ENCODE results near the gene CYBA.
"Not testable (repeated sequence)": the region's sequence is repeated elsewhere in the genome, so short reads cannot be mapped to it uniquely, and the experiment has no call there.

The CYBA gene

DNA sequence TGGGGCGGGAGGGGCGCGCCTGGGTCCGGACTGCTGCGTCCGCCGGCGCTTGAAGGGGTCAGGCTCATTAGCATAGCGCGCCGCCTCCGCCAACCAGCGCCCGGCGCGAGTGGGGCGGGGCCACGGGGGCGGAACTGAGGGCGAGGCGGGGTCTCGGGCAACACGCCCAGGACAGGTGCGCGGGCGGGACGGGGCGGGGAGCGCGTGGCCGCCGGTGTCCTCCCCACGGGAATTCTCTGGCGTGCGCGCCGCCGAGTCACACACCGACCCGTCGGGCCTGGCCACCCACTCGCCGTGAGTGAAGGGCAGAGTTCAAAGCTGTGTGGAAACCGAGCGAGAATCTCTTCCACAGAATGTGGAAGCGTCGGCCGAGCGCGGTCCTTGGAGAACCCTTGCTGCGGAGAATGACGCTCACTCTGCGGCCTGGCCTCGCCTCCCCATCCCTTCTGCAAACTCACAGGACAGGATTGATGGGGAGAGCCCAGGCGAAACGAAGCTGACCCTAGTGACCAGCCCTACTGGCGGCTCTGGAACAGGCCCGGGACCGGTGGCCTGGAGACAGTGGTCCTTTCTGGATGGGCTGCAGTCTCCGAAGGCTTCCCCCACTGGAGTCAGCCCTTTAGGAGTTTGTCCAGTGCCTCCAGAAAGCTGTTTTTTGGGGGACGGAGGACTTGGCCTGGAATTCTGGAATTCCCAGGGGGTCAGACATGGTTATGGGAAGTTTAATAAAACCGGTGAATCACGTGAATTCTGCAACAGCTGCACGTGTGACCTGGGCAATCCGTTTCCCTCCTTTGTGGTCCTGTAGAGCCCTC lies 35.8 kb upstream of the CYBA start, which contains the start of gene SNAI3:
Gene SNAI3 (minus strand): TSS at position 69 of the 815 bp plus-strand sequence. CDS start 101 bp downstream, outside the sequence.
- peak; percentile 22 for DNase-seq (ENCODE audit: low read depth)

DNA sequence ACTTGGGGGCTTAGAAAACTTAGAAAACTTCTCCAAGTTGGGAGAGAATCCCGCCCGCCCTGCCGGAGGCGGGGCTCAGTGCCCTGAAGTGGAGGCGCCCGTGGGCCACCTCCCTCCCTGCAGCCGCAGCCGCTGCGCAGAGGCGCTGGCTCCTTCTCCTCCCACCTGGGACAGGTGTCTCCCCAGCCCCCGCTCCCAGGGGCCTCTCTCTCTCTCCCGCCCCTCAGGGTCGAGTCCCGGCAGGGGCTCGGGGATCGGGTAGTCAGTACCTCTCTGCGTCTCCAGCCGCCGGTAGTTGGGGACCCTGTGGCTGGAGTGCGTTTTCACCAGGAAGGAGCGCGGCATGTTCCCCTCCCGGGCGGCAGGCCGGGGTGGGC lies 35.2 kb upstream of the CYBA start:
- no peak for DNase-seq (ENCODE audit: low read depth)

DNA sequence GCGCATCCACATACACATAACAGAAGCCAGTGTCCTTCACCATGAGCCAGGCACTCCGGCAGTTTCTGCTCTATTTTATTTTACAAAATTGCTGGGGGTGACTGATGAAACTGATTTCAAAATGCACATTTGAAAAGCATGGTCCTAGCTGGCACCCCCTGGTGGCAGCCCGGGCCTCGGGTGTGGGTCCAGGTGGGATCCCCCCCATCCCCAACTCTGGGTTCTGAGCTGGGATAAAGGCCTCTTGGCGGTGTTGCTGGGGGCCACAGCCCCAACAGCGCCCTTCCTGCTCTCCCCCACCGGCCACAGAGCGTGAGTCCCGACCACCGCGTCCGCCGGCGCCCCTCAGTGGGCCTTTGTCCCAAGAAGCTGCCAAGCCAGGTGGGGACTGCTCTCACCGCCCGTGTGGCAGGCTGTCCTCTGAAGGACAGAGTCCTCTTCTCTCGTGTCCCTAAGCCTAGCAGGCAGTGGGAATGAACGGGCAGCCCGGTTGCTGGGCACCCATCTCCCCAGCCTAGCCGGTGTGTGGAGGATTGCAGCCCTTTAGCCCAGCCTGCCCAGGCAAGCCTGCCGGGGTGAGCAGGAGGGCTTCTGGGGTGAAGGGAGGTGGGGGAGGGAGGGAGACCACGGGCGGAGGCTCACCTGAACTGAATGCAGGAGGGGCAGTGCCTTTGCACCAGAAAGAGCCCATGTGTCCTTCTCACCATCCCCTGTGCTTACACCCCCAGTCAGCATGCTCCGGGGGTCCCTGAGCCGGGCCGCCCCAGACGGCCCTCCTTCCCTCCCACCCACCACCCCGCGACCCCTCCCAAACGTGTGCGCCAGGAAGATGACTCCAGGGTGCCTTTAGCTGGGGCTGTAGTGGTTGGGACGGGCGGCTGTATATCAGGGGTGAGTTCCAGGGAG lies 34.6 kb upstream of the CYBA start:
- DNase-seq (ENCODE audit: low read depth), result peak; percentile 46

DNA sequence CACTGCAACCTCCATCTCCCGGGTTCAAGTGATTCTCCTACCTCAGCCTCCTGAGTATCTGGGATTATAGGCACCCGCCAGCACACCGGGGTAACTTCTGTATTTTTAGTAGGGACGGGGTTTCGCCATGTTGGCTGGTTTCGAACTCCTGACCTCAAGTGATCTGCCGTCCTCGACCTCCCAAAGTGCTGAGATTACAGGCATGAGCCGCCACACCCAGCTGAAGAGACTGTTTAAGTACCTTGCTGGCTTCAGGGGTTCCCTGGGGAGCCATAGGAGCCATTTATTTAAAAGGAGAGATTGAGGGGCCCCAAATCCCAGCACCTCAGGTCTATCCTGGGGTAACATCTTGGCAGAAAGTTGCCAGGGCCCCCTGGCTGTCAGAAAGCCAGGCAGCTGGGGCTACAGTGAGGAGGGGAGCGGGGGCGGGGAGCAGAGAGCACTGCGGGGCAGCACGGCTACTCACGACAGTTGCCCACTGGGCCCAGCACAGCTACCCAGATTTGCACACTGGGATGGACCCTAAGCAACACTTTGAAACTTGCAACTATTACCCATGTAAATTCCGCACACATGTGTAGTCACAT lies 33.8 kb upstream of the CYBA start:
- DNase-seq (ENCODE audit: low read depth), result no peak

DNA sequence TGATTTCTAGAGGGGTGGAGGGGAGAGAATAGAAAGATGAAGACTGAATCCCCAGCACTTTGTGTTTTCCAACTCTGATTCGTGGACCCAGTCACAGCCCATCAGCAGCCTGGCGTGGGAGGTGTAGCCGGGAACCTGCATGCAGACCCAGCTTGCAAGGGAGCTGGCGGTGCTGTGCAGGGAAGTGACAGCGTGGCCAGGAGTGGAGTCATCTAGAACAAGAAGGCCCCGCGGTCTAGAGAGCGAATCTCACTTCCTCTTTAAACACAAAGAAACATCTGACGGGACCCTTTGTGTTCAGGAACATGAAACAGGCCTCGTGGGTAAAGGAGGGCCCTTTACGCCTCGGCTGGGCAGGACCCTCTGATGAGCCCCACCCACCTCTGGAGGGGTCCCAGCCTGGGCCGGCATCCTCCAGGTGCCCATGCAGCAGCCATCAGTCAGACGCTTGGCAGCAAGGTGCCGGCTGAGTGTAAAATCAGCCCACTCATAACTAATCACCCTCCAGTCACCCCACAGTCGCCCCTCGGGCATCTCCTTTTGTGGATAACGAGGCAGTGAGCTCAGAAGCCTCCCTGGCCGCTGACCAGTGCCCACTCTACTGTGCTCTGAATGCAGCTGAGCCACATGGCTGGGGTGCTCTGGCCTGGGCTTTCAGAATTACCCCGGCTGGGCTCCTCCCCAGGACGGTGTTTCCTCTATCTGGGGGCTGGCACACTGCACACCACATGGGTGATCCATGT lies 31.0 kb upstream of the CYBA start:
- DNase-seq (ENCODE audit: low read depth), result no peak

DNA sequence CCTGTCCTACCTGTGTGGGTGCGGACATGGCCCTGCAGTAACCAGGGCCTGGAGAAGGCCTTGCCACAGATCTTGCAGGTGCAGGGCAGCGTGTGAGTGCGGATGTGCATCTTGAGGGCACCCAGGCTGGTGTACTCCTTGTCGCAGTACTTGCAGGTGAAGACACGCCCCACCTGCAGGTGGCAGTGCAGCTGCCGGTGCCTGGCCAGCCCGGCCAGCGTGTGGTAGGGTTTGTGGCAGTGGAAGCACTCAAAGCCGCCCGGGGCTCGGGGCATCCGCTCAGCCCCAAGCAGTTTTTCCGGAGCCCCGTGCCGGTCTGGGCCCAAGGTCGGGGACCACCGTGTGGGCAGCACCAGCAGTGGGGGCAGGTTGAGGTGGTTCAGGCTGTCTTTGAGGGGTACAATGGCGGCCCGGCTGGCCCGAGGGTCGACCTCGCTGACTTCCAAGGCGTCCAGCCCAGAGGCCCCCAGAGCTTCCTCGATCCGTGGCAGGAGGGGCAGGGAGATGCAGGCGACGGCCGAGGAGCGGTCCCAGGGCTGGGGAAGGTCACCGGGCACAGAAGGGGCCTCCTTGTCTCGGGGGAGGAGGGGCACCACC lies 30.3 kb upstream of the CYBA start:
- no peak for DNase-seq (ENCODE audit: low read depth)

DNA sequence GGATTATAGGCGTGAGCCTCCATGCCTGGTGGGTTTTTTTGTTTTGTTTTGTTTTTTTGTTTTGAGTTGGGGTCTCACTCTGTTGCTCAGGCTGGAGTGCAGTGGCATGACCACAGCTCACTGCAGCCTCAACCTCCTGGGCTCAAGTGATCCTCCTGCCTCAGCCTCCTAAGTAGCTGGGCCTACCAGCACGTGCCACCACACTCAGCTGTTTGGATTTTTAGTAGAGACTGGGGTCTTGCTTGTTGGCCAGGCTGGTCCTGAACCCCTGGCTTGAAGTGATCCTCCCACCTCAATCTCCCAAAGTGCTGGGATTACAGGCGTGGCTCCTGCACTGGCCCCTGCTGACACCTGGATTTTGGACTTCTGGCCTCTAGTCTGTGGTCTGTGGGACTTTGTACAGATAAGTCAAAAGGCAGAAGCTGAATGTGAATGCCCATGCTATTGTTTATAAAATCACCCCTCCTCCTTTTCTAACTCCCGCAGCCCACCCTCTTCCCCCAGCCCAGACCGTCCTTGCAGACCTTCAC lies 29.8 kb upstream of the CYBA start:
- no peak for DNase-seq (ENCODE audit: low read depth)

DNA sequence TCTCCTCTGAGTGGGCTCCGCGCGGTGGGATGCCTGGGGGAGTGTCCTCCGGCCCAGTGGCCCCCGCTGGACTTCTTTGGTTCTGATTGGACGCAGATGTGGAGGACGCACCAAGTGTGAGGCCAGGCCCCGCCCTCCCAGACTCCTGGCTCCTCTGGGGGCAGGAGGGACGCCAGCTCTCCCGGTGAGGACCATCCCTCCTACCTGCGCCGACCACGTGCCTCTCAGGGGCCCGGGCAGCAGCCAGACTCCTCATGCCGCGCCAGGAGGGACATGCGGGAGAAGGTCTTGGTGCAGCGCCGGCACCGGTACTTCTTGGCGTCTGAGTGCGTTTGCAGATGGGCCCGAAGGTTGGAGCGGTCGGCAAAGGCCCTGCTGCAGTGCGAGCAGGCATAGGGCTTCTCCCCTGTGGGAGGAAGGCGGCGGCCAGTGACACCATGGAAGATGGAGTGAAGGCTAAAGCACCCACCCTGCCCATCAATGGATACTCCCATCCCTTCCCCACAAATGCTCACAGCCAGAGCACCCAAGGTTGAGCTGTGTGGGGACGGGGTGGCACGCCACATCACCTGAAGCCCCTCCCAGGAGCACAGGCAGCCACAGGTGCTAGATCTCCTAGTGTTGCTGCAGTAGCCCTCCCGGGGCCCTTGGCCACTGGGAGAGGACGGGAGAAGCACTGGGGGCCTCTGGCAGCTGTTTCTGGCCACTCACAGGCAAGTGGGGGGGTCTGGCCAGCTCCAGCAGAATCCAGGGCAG lies 27.5 kb upstream of the CYBA start:
- DNase-seq (ENCODE audit: low read depth), result no peak

DNA sequence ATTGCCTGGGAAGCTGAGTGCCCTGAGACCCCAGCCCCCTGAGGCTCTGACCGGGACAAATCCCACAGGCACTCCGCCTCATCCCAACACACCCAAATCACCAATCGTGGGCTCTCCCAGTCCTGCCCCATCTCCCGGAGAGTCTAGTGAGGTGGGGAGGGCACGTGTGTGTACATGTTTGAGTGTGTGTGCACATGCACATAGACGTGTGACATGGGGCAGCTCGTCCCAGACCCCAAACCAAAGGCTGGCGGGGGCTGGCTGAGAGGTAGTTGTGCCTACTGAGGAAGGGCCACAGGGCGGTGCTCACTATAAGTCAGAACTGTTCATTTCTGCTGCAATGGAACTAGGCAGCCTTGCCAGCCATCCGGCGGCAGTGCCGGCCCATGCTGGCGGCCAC lies 26.9 kb upstream of the CYBA start:
- no peak for DNase-seq (ENCODE audit: low read depth)

DNA sequence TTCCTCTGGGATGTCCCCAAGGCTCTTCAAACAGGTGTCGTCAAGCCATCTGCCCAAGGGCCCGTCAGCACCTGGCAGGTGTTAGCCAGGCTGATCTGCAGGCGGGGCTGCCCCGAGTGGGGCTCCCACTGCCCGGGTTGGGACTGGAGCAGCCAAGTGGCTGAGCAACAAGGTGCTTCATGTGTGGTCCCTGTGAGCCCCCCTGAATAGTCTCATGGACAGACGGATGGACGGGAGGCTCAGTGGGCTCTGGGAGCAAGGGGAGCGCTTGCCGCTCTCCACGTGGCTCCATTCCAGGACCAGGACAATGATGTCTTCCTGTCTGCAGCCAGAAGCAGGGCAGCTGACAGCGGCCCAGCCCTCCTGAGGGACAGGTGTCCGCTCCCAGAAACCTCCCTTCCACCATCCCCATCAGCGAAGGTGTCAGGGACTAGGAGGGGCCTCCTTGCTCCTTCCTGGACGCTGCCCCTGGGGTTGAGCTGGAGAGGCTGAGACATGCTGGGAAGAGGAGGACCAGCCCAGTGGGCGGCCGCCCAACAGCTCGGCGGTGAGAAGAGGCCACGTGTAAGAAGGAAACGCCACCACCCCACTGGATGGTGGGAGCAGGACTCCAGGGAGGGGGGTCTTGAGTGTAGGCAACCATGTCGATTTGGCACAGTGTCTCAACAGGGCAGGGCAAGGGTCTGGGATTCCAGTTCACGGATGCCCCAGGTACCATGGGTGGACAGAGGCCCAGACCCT lies 25.8 kb upstream of the CYBA start:
- DNase-seq (ENCODE audit: low read depth), result no peak

DNA sequence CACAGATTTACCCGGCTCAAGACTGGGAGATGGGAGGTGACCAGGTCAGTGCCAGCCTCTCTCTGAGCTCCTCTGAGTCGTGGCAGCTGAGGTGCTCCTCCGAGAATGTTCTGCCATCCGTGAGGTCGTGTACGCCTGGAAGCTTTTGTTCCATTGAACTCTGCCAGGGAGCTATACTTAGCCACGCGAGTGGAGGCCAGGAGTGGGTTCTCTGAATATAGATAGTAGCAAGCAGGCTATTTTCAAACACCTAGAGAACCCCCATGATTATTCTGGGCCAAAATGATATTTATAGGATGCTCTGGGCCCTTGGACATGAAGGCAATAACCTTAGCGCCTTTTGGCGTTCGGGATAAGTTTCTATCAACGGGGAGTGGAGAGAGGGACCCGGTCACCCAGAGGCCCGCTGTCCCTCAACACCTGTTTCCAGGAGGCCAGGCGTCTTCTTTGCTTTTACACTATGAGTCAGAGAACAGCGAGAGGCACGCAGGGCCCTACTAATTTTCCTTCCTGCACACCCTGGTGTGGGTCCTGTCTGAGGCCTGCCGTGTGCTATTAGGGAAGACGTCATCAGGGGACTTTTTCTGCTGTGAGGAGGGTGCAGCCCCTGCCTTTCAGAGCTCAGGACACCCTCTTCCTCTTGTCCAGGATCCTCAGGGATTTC lies 23.0 kb upstream of the CYBA start:
- DNase-seq (ENCODE audit: low read depth), result no peak

DNA sequence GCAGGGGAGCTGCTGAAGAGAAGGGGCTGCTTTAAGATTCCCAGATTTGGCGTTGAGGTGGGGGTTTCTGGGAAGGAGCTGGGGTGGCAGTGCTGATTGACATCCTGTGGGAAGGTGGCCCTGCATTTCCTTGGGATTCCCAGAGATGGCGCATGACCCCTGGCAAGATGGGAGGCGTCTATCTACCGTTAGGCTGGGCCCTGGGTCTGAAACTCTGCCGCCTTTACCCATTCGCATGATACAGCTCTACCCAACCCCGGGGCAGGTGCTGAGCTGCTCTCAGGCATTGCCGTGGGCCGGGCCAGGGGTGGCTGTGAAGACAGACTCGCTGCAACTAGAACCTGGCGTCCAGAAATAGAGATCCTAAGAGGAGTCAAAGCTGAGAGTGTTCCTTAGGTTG lies 21.9 kb upstream of the CYBA start:
- no peak for DNase-seq (ENCODE audit: low read depth)

DNA sequence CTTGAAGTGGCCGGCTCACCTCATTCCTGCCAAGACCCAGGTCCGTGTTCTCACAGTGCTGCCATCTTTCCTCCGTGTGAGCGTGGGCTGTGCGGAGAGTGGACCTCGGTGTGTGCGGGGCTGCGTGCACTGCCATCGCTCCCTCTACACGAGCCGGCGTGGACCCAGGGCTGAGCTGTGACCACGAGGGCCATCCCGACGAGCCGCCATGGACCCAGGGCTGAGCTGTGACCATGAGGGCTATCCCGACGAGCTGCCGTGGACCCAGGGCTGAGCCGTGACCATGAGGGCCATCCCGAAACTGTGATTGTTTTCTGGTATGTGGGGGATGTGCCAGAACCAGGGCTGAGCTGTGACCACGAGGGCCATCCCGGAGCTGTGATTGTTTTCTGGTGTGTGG lies 21.0 kb upstream of the CYBA start:
- DNase-seq (ENCODE audit: low read depth), result no peak

DNA sequence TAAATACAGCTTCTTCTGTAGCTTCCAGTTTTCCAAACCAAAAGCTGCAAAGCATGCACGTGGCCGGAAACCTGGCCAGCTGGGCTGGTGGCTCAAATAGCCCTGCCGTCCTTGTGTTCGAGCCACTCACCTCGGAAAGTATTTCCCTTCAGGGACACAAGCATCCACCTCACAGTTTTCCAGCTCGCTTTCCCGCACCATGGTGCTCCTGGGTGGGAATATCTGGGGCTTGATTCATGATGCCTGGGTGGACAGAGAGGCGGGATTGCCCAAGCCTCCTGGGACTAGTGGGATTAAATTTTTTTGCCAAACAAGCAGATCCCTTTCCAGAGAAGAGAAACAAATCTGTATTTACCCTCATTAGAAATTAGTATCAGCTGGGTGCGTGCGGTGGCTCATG lies 19.1 kb upstream of the CYBA start:
- peak; percentile 91 for DNase-seq (ENCODE audit: low read depth)

DNA sequence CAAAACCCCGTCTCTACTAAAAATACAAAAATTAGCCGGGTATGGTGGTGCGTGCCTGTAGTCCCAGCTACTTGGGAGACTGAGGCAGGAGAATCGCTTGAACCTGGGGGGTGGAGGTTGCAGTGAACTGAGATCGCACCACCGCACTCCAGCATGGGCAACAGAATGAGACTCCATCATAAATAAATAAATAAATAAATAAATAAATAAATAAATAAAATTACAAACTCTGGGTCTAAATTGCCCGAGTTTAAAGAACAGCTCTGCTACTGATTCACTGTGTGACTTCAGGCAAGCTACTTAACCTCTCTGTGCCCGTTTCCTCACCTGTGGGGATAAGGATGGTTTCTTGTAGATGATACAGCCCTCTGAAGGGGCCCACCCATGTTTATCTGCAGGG lies 18.6 kb upstream of the CYBA start:
- DNase-seq (ENCODE audit: low read depth), result not testable (repeated sequence)

DNA sequence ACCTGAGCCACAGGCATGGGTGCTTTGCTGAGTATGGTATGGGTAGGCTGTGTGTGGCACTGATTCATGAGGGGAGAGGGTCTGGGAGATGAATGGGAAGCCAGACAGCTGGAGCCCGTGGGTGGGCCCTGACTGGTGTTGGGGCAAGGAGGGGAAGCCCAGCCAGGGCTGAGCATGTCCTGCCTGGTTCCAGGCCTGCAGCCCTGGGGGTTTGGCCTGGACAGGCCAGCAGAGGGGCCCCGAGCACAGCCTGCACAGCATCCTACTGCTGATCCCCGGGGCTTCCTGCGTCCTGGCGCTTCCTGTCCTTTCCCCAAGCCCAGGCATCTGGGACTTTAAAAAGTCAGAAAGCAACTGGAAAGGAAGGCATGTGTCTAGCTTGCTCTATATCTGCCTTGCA lies 16.6 kb upstream of the CYBA start:
- DNase-seq (ENCODE audit: low read depth), result no peak

DNA sequence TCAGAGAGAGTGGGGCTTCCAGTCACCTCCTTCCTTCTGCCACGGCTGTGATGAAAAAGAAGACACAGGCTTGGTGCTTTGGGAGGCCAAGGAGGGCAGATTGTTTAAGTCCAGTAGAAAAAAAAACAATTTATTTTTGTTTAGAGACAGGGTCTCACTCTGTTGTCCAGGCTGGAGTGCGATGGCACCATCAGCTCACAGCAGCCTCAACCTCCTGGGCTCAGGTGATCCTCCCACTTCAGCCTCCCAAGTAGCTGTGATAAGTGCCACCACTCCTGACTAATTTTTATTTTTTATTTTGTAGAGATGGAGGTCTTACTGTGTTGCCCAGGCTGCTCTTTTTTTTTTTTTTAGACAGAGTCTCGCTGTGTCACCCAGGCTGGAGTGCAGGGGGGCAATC lies 14.7 kb upstream of the CYBA start:
- no peak for DNase-seq (ENCODE audit: low read depth)

DNA sequence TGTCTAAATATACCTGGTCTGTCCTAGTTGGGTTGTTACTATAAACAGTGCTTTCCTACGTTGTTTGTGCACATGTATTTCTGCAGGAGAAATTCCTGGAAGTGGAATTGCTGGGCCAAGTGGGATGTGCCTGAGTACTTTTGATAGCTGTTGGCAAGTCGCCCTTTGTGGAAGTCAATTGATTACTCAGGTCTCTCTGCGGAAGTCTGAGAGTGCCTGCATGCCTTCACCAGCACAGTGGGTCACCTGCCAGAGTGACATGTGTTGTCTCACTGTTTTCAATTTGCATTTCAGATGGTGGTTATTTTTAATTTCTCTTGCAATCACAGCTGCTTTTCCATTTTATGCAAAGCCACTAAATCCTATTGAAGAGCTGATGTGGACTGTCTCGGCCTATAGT lies 14.3 kb upstream of the CYBA start:
- no peak for DNase-seq (ENCODE audit: low read depth)

DNA sequence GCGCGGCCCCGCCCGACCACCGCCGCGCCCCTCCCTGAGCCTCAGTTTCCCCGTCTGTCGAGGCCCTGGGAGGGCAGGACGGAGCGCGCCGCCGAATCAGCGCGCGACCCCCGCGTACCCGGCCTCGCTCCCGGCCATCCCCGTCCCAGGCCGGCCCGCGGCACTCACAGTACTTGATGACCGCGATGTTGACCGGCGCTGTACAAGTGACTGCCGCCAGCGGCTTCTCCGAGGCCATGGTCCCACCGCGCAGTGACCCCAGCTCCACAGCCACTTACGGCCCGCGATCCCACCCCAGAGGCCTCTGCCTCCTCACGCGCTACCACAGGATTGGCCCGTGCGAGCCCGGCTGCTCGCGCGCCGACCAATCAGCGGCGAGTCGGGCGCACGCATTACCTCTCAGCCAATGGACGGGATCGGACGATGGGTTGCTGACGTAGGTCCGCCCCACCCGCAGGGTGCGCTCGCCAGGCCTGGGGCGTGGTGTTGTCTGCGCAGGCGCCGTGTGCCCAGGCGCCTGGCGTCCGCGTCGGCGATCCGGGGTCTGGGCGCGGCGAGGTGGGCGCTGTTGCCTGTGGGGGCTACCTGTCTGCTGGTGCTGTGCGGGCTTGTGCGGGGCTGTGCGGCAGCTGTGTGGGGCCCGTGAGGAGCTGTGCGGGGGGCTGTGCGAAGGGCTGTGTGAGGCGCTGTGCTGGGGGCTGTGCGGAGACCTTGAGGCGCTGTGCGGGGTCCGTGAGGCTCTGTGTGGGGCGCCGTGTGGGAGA lies 12.2 kb upstream of the CYBA start, which contains the start of gene MVD:
Gene MVD (minus strand): TSS at position 249 of the 764 bp plus-strand sequence. CDS start 11 bp downstream, at position 238.
- peak; percentile 99 for DNase-seq (ENCODE audit: low read depth)

All from fibroblast of gingiva (primary cell).